ENCODE measurements around the gene PRPF4.

Gene PRPF4

GRCh38 chr9:113238202-113238858, 37.1 kb upstream of the PRPF4 start:
- DNase-seq (ENCODE audit: low read depth) = no peak
- TF ChIP-seq MYC (IDR thresholded peaks at IDR 0.05; ENCODE audit: low read depth, low read length) = no peak
- no peak for TF ChIP-seq CTCF (IDR thresholded peaks at IDR 0.05; ENCODE audit: low read depth, low read length)
- no peak for TF ChIP-seq MAX (IDR thresholded peaks at IDR 0.05; ENCODE audit: low read depth, low read length)
- no peak for TF ChIP-seq POLR2A (IDR thresholded peaks at IDR 0.05; ENCODE audit: extremely low read depth, insufficient read length)
- no peak overlapping the region for H3K4me3 ChIP-seq (ENCODE audit: low read depth, low read length)

- no peak for TF ChIP-seq CTCF (IDR thresholded peaks at IDR 0.05; ENCODE audit: low read depth, low read length)
- TF ChIP-seq MYC (IDR thresholded peaks at IDR 0.05; ENCODE audit: low read depth, low read length) = no peak
- no peak for TF ChIP-seq MAX (IDR thresholded peaks at IDR 0.05; ENCODE audit: low read depth, low read length)
- no peak for TF ChIP-seq POLR2A (IDR thresholded peaks at IDR 0.05; ENCODE audit: extremely low read depth, insufficient read length)
- no peak overlapping the region for H3K4me3 ChIP-seq (ENCODE audit: low read depth, low read length)
- DNase-seq (ENCODE audit: low read depth) = no peak
These were observed 36.6 kb upstream of the PRPF4 start for GRCh38 chr9:113238859-113239232.

- no peak for TF ChIP-seq POLR2A (IDR thresholded peaks at IDR 0.05; ENCODE audit: extremely low read depth, insufficient read length)
- no peak for TF ChIP-seq MAX (IDR thresholded peaks at IDR 0.05; ENCODE audit: low read depth, low read length)
- TF ChIP-seq CTCF (IDR thresholded peaks at IDR 0.05; ENCODE audit: low read depth, low read length) = no peak
- TF ChIP-seq MYC (IDR thresholded peaks at IDR 0.05; ENCODE audit: low read depth, low read length) = no peak
- DNase-seq (ENCODE audit: low read depth) = no peak
- no peak overlapping the region for H3K4me3 ChIP-seq (ENCODE audit: low read depth, low read length)
These were observed 34.3 kb upstream of the PRPF4 start for GRCh38 chr9:113241161-113241560.

- DNase-seq (ENCODE audit: low read depth) = no peak
- TF ChIP-seq MAX (IDR thresholded peaks at IDR 0.05; ENCODE audit: low read depth, low read length) (no peak), POLR2A (IDR thresholded peaks at IDR 0.05; ENCODE audit: extremely low read depth, insufficient read length) (no peak), CTCF (IDR thresholded peaks at IDR 0.05; ENCODE audit: low read depth, low read length) (no peak)
- no peak overlapping the region for H3K4me3 ChIP-seq (ENCODE audit: low read depth, low read length)
These were observed 30.9 kb upstream of the PRPF4 start for GRCh38 chr9:113244556-113244955.

- TF ChIP-seq MAX (IDR thresholded peaks at IDR 0.05; ENCODE audit: low read depth, low read length) (no peak), CTCF (IDR thresholded peaks at IDR 0.05; ENCODE audit: low read depth, low read length) (no peak), MYC (IDR thresholded peaks at IDR 0.05; ENCODE audit: low read depth, low read length) (no peak), POLR2A (IDR thresholded peaks at IDR 0.05; ENCODE audit: extremely low read depth, insufficient read length) (no peak)
- no peak for DNase-seq (ENCODE audit: low read depth)
- no peak overlapping the region for H3K4me3 ChIP-seq (ENCODE audit: low read depth, low read length)
These were observed 29.6 kb upstream of the PRPF4 start for GRCh38 chr9:113245894-113246293.

All from NB4 (cell line).